GM23248 (cell line): ENCODE results near the gene CFAP299.

Experiments used
- EZH2 ChIP-seq: fragments of 200-600 bp; sonication (generic); IDR thresholded peaks from 2 replicates; pipeline ENCODE4 v1.6.1; 2018; ENCODE audit warnings: antibody characterized with exemption, mild to moderate bottlenecking; ENCODE audit not compliant: insufficient read depth, poor library complexity, severe bottlenecking
- EZH2phosphoT487 ChIP-seq: fragments of 200-600 bp; sonication (generic); IDR thresholded peaks from 2 replicates; pipeline ENCODE4 v1.6.1; 2018; ENCODE audit warnings: antibody characterized with exemption, moderate library complexity, mild to moderate bottlenecking, low read depth; ENCODE audit not compliant: insufficient read depth

- TF ChIP-seq EZH2 (no peak), EZH2phosphoT487 (no peak)
Observed at GRCh38 chr4:80980239-80980638, 644.7 kb downstream of the CFAP299 start.
